GM19324 (cell line): ENCODE results near the gene HCK.

Experiments used
- ATAC-seq: cut with Tn5 transposase; IDR thresholded peaks from one replicate; pipeline ENCODE4 v1.9.1; 2021; ENCODE audit warnings: mild to moderate bottlenecking, moderate library complexity; ENCODE audit not compliant: unreplicated experiment, low FRiP score

Gene HCK

DNA sequence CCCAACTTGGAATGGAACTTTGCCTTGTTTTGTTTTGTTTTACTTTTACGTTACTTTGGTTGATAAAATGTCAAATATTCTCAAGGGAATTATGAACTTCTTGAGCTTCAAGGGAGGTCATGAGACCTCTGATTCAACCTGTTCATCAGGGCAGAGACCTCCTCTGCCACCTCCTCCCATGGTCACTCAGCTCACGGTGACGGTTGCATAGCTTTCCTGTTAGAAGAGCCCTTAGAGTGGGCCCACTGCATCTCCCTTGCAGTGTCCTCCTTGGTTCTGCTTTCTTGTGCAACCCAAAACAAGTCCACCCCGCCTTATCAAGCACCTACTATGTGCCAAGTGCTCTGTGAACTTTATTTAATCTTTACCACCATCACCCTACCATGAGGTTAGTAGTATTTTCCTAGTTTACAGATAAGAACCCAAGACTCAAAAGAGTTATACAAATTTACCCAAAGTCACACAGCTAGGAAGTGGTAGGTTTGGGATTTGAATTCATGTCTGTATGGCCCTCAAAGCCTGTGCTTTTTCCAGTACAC, 72.9 kb downstream of the HCK start:
- no peak for ATAC-seq

DNA sequence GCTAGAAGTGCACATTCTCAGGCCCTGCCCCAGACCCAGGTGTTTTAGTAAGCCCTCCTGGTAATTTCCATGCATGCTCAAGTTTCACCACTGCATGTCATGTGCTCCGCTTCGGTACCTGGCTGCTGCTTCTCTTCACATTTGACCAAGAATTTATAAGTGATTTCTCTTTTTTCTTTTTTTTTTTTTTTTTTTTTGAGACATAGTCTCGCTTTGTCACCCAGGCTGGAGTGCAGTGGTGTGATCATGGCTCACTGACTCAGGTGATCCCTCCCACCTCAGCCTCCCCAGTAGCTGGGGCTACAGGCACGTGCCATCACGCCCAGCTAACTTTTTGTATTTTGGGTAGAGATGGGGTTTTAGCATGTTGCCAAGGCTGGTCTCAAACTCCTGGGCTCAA, 73.5 kb downstream of the HCK start:
- no peak for ATAC-seq

DNA sequence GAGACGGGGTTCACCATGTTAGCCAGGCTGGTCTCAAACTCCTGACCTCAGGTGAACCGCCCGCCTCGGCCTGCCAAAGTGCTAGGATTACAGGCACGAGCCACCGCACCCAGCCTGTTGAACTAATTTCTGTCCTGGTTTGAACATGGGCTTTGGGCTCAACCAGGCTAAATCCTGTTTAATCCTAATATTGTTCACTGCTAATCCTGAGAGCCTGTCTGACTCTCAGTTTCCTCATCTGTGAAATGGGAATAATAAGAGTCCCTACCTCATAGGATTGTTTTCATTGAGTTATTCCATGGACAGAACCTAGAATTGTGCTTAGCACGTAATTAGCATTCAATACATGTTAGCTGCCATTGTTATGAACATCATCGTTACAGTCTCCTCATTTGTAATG, 74.9 kb downstream of the HCK start:
- ATAC-seq, result no peak

DNA sequence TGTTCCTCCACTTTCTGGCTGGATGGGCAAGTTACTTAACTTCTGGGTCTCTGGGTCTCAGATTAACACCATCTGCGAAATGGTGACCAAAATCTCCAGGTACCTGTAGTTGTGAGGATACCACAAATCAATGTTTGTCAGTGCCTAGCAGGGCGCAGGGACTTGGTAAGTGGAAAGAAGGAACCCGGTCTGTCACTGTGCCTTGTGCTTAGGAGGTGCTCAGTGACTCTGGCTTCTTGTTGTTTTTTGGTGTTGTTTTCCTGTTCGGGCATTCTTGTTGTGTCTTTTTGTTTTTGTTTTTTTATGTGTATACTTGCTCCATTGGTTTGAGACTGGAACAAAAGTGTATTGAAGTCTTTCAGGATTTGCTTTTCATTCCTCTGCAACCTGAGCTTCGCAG, 75.3 kb downstream of the HCK start:
- no peak for ATAC-seq

DNA sequence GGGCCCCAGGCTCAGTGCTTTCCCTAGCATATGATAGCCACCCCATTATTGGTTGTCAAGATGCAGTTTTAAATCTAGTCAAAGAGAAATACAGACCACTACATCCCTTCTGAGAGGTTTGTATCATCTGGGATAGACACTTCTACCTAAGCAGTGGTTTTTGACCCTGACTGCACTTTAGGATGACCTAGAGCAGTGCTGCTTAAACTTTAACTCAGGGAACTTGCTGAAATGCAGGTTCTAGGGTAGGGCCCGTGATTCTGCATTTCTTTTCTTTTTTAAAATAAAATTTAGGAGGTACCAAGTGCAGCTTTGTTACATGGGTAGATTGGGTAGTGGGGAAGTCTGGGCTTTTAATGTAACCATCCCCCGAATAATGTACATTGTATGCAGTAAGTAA, 76.1 kb downstream of the HCK start:
- no peak for ATAC-seq

DNA sequence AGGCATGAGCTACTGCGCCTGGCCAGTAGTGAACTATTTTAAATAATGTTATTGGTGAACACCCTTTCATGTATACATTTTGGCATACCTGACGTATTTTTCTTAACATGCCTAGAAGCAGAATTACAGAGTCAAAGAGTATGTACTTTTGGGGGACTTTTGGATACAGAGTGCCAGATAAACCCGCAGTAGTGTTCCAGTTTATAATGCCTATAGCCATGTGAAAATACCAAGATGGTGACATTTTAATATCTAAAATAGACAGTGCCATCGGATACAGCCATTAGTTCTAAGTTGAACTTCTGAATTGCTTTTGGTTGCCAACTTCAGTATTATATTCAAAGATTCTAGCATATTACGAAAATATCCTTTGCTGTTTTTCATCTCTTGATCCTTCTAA, 77.8 kb downstream of the HCK start:
- ATAC-seq, result no peak

DNA sequence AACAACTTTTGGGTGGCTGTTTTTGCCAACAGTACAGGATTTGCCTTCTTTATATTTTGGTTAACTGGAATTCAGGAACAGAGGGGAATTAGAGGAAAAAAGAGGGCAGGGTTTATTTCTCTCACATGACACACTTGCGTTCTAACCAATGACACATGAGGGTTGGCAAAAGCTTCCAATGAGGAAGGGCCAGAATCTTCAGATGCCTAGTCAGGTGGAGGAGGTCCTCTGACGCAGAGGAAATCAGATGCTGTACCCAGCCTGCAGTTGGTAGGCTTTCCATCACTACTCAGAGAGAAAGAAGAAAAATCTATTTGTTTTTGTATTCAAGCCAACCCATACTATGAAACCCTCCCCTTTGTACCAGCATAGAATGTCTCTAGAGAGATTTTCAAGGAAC, 78.3 kb downstream of the HCK start:
- ATAC-seq, result no peak

DNA sequence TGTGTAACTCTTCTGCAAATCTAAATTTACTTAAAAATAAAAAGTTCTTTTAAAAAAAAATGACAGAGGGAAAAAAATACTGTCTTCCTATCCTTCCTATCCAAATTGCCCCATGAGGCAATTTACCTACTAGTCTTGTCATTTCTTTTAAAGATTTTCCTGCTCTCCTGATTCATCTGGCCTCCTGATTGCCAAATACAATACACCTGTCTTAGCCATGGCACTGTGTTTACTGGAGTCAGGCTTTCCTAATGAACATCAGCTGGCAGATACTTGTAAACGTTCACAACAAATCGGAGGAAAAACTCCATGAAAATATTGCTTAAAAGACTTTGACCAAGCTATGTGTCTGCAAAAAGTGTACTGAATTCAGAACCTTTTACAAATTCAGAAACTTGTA, 78.9 kb downstream of the HCK start:
- no peak for ATAC-seq

DNA sequence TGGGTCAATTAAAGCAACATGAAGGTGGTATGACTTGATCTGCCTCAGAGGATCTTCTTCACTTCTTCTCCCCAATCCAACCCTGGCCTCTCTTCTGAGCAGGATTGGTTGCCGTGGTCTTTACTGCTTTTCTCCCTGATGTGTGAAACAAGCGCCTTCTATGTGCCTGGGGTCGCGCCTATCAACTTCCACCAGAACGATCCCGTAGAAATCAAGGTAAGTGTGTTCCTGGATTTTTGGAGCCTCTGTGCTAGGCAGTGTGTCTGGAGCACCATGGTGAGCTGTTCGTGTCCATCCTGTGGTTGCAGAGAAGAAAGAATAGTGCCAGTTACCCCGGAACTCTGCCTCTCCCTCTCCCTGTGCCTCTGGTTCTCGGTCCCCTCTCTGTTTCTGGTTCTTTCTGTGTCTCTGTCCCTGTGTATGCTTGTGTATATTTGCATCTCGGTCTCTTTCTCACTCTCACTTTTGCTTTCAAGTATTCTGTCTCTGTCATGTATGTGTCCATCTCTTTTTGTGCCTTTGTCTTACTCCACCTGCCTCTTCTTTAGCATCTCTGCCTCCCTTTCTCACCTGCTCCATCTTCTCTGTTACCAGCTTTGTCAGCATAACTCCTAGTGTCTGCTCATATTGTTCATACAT, 81.0 kb downstream of the HCK start:
- no peak for ATAC-seq

DNA sequence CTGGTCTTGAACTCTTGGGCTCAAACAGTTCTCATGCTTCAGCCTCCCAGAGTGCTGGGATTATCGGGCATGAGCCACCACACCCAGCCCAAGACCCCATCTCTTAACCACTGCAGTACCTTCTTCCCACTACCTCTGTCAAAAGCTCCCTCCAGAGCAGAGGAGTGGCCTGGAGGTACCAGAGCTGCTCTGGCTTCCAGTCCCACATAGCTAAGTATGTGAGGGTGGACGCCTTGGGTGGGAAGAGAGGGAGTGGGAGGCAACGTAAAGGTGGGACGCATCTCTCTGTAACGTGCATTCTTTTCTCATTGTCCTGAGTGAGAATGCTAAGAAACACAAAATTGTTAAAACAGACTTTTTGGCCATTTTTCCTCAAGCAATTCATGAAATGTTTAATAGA, 82.0 kb downstream of the HCK start:
- ATAC-seq, result no peak

DNA sequence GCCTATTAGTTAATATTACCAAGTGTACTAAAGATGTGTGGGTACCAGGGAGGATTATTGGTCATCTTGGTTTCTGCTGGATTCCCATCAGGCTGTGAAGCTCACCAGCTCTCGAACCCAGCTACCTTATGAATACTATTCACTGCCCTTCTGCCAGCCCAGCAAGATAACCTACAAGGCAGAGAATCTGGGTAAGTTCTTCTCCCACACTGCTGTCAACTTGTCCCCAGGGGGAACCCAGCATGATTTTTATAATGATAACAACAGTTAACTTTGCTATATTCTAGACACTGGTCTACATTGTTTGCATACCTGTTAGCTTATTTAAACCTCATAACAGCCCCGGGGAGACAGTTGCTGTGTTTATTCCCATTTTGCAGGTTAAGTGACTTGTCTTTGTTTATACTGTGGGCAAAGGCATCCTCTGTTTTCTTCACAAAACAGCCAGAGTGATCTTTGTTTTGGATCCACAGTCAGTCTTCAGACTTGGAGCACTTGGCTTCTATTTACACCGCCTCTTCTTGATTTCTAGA, 84.0 kb downstream of the HCK start:
- no peak for ATAC-seq

DNA sequence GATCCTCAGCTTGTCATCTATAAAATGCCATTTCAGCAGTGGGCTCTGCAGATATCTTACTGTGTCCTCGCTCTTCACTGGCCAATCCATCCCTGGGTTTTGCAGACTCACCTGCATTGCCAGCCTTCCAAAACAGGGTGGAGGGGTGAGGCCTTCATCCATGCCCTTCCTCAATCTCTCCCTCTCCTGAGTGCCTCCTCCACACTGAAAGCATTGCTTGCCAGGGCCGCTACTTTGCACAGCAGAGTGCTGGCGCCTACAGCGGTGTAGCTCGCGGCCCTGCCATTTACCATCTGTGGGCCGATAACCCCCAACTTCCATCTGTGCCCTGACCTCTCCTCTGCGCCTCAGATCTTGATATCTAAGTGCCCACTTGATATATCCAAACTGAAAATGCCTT, 86.9 kb downstream of the HCK start:
- ATAC-seq, result no peak

DNA sequence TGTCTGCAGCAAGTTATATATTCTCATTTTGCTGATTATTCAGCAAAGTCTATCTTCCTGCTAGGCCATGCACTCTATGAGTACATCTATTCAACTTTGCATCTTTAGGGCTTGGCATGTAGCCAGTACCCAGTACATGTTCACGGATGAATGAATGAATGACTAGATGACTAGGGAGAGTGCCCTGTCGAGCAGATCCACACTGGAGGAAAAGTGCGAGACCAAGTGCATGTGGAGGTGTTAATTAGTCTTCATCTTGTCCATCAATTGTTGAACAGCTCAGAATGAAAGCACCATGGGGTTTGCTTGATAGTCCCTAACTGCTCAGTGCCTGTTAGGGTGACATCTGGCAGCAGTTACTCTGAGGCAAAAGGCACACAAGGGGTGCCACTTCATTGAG, 87.9 kb downstream of the HCK start:
- no peak for ATAC-seq

DNA sequence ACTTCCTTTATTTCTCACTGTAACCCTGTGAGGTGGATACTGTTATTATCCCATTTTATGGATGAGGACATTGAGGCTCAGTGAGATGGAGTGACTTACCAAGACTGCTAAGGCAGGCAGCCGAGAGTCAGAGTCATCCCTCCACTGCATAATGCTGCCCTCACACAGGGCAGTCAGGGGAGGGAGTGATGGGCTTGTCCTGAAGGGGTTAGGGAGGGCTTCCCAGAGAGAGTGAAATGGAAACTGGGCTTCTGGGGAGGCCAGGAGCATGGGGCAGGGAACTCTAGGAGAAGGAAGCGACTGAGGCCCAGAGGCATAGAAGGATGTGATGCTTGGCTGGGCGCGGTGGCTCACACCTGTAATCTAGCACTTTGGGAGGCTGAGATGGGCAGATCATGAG, 88.6 kb downstream of the HCK start:
- no peak for ATAC-seq

DNA sequence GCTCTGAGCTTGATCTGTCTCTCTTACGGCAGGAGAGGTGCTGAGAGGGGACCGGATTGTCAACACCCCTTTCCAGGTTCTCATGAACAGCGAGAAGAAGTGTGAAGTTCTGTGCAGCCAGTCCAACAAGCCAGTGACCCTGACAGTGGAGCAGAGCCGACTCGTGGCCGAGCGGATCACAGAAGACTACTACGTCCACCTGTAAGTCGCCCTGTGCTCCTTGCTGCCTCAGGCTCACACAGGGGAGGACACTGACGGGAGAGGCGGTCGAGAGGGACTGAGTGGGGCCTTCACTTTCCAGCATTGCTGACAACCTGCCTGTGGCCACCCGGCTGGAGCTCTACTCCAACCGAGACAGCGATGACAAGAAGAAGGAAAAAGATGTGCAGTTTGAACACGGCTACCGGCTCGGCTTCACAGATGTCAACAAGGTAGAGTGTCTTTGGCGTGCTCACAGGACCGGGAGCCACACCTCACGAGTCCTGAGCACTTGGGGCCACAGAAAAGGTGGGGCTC, 89.5 kb downstream of the HCK start:
- no peak for ATAC-seq

DNA sequence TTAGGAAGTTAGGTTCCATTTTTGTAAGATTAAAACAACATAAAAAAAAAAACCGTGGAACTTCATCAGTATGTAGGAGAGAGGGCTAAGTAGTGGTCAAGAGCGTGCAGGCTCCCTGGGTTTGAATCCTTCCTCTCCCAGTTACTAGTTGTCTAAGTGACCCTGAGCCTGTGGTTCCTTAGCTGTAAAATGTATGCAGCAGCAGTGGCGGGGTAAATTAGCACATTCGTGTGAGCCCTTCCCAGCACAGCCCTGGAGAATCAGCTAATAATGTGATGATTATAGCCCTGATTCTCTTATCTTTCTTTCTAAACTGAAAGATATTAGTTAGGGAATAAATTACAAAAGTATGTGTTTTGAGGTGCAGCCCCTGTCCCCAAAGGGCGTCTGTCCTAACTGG, 90.0 kb downstream of the HCK start:
- ATAC-seq, result no peak

DNA sequence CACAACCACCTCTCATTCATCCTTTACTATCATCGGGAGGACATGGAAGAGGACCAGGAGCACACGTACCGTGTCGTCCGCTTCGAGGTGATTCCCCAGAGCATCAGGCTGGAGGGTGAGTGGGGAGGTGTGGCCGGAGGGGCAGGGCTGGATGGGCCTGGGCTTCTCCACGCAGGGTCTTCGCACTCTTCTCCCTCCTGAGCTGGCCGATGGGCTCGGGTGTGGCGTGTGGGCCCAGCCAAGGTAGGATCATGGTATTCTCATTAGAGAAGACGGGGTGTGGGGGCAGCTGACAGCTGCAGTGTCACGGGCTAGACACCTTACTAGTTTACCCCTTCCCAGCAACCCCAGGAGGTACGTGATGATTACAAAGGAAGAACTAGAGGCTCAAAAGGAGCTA, 90.9 kb downstream of the HCK start:
- no peak for ATAC-seq

DNA sequence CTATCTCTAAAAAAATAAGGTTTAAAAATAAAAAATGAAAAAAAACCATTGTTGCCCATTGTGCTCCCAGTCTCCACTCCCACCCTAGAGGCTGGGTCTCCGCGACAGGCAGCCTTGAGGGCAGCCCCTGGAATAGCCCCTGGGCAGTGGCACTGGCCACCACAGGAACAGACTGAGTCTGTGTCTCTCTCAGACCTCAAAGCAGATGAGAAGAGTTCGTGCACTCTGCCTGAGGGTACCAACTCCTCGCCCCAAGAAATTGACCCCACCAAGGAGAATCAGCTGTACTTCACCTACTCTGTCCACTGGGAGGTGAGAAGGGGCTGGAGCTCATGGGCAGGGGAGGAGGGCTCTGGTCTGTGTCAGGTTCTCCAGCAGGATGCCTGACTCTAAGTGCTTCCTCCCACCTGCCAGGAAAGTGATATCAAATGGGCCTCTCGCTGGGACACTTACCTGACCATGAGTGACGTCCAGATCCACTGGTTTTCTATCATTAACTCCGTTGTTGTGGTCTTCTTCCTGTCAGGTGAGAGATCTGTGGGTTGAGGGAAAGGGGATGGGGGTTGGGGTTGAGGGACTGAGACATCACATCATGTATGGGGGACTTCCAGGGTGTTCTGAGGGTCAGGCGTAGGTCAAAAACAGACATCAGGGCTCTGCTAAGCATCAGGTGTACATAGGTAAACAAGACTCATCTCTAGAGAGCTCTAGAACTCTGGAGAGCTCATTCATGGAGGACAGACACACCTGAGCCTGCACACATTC, 93.0 kb downstream of the HCK start:
- ATAC-seq, result no peak

DNA sequence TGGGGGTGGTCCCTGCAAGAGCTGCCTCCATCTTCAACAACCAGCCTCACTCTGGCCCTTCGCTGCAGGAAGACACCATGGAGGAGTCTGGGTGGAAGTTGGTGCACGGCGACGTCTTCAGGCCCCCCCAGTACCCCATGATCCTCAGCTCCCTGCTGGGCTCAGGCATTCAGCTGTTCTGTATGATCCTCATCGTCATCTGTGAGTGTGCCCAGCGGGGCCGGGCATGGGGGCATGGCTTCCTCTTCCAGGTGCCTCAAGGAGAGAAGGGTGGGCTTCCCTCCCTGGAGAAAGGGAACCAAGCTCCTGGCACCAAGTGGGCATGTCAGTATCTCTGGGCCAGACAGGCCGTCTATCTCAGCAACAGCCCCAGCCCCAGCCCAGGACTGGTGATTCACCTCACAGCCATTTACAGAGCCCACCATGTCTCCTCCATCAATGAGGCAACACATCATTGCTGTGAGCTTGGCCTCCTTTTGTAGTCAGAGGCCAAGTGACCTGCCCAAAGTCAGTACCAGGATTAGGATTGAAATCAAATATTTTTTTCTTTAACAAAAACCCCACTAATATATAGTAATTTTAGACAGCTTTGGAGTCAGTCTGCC, 97.6 kb downstream of the HCK start:
- ATAC-seq, result no peak

DNA sequence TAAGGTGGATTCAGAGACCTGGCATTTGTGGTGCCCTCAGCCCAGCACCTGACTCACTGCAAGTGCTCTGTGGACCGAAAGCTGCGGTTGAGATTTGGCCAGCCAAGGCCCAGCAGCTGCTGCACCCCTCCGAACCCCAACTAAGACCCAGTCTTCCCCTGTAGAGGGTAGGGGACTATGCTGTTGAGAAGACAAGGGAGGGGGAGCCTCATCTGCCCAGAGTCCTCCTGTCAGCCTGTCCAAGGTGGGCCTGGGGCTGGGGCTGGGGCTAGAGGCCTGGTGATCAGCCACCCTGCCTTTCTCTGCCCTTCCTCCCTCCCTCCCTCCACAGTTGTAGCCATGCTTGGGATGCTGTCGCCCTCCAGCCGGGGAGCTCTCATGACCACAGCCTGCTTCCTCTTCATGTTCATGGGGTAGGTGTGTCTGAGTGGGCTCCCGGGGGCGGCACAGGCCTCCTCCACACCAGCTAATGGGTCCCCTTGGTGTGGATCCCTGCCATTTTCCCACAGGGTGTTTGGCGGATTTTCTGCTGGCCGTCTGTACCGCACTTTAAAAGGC, 98.3 kb downstream of the HCK start:
- ATAC-seq, result no peak
